KMS-11 (cell line): ENCODE measurements around the gene TAS2R39.

Experiments
- H2AFZ ChIP-seq: fragments of 200-600 bp; sonication (generic); 2 replicates; pipeline ENCODE4 v1.6.1; 2016; ENCODE audit warnings: antibody characterized with exemption, mixed run types, low read depth
- H3K27ac ChIP-seq: fragments of 200-600 bp; sonication (generic); 2 replicates; pipeline ENCODE4 v1.6.1; 2016; ENCODE audit warnings: mild to moderate bottlenecking, mixed run types
- H3K27me3 ChIP-seq: fragments of 200-600 bp; sonication (generic); 2 replicates; pipeline ENCODE4 v1.6.1; 2017; ENCODE audit warnings: mild to moderate bottlenecking, low read depth, mixed run types, moderate library complexity; ENCODE audit not compliant: insufficient read depth
- H3K36me3 ChIP-seq: fragments of 200-600 bp; sonication (generic); 2 replicates; pipeline ENCODE4 v1.6.1; 2017; ENCODE audit warnings: mild to moderate bottlenecking, mixed run types; ENCODE audit not compliant: insufficient read depth
- H3K4me1 ChIP-seq: fragments of 200-600 bp; sonication (generic); 2 replicates; pipeline ENCODE4 v1.6.1; 2016; ENCODE audit warnings: mild to moderate bottlenecking, low read depth, mixed run types; ENCODE audit not compliant: poor library complexity, severe bottlenecking
- H3K4me2 ChIP-seq: fragments of 200-600 bp; sonication (generic); 2 replicates; pipeline ENCODE4 v1.7.0; 2016; ENCODE audit warnings: mild to moderate bottlenecking, mixed run types
- H3K4me3 ChIP-seq: fragments of 200-600 bp; sonication (generic); IDR thresholded peaks from 2 replicates; pipeline ENCODE4 v1.6.1; 2017; ENCODE audit warnings: low read depth, low read length, mixed read lengths; ENCODE audit not compliant: insufficient read depth
- H3K79me2 ChIP-seq: fragments of 200-600 bp; sonication (generic); 2 replicates; pipeline ENCODE4 v1.6.1; 2016; ENCODE audit warnings: low read depth, mixed run types; ENCODE audit not compliant: insufficient read depth
- H3K9ac ChIP-seq: fragments of 200-600 bp; sonication (generic); 2 replicates; pipeline ENCODE4 v1.6.1; 2016; ENCODE audit warnings: mild to moderate bottlenecking, mixed run types
- H4K20me1 ChIP-seq: fragments of 200-600 bp; sonication (generic); 2 replicates; pipeline ENCODE4 v1.6.1; 2016; ENCODE audit warnings: mild to moderate bottlenecking, mixed run types; ENCODE audit not compliant: insufficient read depth
- TF ChIP-seq, protein P1 (sequence below): fragments of 200-600 bp; sonication (generic); conservative IDR thresholded peaks from 2 replicates; pipeline ENCODE4 v1.6.1; 2017; ENCODE audit warnings: low read depth, mild to moderate bottlenecking, antibody characterized with exemption, low read length, moderate library complexity, mixed read lengths

TAS2R39 gene

GRCh38 chr7:143181349-143181748, 1.9 kb upstream of the TAS2R39 start:
- H3K27ac ChIP-seq = no peak overlapping the region
- H3K36me3 ChIP-seq = no peaks in the 10 kb centered on the region
- TF ChIP-seq, protein P1, sequence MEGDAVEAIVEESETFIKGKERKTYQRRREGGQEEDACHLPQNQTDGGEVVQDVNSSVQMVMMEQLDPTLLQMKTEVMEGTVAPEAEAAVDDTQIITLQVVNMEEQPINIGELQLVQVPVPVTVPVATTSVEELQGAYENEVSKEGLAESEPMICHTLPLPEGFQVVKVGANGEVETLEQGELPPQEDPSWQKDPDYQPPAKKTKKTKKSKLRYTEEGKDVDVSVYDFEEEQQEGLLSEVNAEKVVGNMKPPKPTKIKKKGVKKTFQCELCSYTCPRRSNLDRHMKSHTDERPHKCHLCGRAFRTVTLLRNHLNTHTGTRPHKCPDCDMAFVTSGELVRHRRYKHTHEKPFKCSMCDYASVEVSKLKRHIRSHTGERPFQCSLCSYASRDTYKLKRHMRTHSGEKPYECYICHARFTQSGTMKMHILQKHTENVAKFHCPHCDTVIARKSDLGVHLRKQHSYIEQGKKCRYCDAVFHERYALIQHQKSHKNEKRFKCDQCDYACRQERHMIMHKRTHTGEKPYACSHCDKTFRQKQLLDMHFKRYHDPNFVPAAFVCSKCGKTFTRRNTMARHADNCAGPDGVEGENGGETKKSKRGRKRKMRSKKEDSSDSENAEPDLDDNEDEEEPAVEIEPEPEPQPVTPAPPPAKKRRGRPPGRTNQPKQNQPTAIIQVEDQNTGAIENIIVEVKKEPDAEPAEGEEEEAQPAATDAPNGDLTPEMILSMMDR = no peak
- no peaks in the 10 kb centered on the region for H4K20me1 ChIP-seq
- H3K79me2 ChIP-seq = no peaks in the 10 kb centered on the region
- no peak overlapping the region for H2AFZ ChIP-seq
- no peaks in the 10 kb centered on the region for H3K27me3 ChIP-seq
- H3K4me2 ChIP-seq = no peak overlapping the region
- no peaks in the 10 kb centered on the region for H3K4me1 ChIP-seq
- H3K9ac ChIP-seq = no peak overlapping the region
- H3K4me3 ChIP-seq = no peak overlapping the region

DNA sequence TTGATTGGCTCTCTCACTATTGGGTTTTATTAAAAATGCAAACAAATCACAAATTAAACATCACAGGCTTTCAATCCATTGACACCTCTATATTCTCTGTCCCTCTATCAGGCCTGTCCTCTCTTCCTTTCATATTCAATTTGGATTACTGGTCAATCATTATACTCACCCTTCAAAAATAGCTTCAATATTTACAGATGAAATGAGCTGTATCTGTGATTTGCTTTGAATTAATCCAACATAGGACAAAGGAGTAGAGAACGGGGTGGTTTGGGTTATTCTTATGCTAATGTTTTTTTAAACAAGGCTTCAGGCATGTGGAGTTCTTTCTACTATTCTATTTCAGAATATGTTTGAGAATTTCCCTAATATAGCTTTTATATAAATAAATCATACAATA, 2.3 kb downstream of the TAS2R39 start:
- Histone ChIP-seq H4K20me1 (no peaks in the 10 kb centered on the region), H3K79me2 (no peaks in the 10 kb centered on the region), H3K9ac (no peak overlapping the region), H3K4me1 (no peaks in the 10 kb centered on the region), H2AFZ (no peak overlapping the region), H3K27me3 (no peaks in the 10 kb centered on the region), H3K4me2 (no peak overlapping the region), H3K27ac (no peak overlapping the region), H3K36me3 (no peaks in the 10 kb centered on the region), H3K4me3 (no peak overlapping the region)
- TF ChIP-seq, protein P1 = no peak

- H2AFZ ChIP-seq = no peak overlapping the region
- no peaks in the 10 kb centered on the region for H3K4me1 ChIP-seq
- H3K27ac ChIP-seq = no peak overlapping the region
- TF ChIP-seq, protein P1 = no peak
- H3K4me2 ChIP-seq = no peak overlapping the region
- H4K20me1 ChIP-seq = no peaks in the 10 kb centered on the region
- H3K9ac ChIP-seq = no peak overlapping the region
- no peaks in the 10 kb centered on the region for H3K27me3 ChIP-seq
- H3K4me3 ChIP-seq = no peak overlapping the region
- no peaks in the 10 kb centered on the region for H3K36me3 ChIP-seq
- no peaks in the 10 kb centered on the region for H3K79me2 ChIP-seq
Measured at GRCh38 chr7:143188994-143189393, 5.8 kb downstream of the TAS2R39 start.

GRCh38 chr7:143193880-143194279, 10.7 kb downstream of the TAS2R39 start:
- no peak overlapping the region for H3K4me2 ChIP-seq
- TF ChIP-seq, protein P1 = no peak
- H3K4me1 ChIP-seq = no peaks in the 10 kb centered on the region
- no peaks in the 10 kb centered on the region for H3K27me3 ChIP-seq
- H3K36me3 ChIP-seq = no peaks in the 10 kb centered on the region
- H3K79me2 ChIP-seq = no peaks in the 10 kb centered on the region
- H3K9ac ChIP-seq = no peak overlapping the region
- no peaks in the 10 kb centered on the region for H4K20me1 ChIP-seq
- H3K4me3 ChIP-seq = no peak overlapping the region
- H3K27ac ChIP-seq = no peak overlapping the region
- H2AFZ ChIP-seq = no peak overlapping the region
